Astrocyte of the spinal cord (primary cell): ENCODE results near the gene RASGRP4.

Experiments used
- DNase-seq: peaks from one replicate; pipeline ENCODE4 v3.0.0; 2011; ENCODE audit warnings: low read depth, low spot score
- H3K4me3 ChIP-seq: 2 replicates; pipeline ENCODE4 v1.5.1; 2011; ENCODE audit warnings: low read depth, mild to moderate bottlenecking, low read length, moderate library complexity
- in situ Hi-C: cut with HindIII; loops from 2 replicates; pipeline ENCODE4 v1.10.0; 2017; ENCODE audit warnings: low sequenced_read_pairs
- TF ChIP-seq, protein P1 (sequence below): IDR thresholded peaks from 2 replicates; pipeline ENCODE4 v1.5.1; 2012; ENCODE audit warnings: low read depth, mild to moderate bottlenecking, low read length, inconsistent platforms

Gene RASGRP4

DNA sequence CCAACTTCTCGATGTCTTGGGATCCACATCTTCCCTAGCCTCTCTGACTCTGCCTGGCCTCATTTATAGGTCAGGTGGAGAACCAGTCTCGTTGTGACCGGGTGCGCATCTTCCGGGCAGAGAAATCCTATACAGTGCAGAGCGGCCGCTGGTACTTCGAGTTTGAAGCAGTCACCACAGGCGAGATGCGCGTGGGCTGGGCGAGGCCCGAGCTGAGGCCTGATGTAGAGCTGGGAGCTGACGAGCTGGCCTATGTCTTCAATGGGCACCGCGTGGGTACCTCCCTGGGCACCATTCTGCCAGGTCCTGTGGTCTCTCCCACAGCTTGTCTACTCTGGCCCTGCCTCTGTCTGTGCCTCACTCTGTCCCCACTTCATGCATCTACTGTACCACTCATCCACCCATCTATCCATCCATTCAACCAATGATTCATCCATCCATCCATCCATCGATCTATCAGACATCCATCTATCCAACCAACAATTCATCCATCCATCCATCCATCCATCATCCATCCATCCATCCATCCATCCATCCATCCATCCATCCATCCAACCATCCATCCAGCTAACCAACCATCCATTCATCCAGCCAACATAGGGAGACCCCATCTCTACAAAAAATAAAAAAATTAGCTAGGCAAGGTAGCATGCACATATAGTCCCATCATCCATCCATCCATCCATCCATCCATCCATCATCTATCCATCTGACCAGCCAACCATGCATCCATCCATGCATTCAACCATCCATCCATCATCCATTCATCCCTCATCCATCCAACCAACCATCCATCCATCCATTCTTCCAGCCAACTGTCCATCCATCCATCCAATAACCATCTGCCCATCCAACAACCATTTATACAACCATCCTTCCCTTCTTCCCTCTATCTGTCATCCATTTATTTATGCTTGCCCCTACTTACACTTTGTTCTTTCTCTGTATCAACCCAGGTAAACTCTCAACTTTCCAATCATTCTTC is 41.8 kb upstream of the RASGRP4 start:
- TF ChIP-seq, protein P1, sequence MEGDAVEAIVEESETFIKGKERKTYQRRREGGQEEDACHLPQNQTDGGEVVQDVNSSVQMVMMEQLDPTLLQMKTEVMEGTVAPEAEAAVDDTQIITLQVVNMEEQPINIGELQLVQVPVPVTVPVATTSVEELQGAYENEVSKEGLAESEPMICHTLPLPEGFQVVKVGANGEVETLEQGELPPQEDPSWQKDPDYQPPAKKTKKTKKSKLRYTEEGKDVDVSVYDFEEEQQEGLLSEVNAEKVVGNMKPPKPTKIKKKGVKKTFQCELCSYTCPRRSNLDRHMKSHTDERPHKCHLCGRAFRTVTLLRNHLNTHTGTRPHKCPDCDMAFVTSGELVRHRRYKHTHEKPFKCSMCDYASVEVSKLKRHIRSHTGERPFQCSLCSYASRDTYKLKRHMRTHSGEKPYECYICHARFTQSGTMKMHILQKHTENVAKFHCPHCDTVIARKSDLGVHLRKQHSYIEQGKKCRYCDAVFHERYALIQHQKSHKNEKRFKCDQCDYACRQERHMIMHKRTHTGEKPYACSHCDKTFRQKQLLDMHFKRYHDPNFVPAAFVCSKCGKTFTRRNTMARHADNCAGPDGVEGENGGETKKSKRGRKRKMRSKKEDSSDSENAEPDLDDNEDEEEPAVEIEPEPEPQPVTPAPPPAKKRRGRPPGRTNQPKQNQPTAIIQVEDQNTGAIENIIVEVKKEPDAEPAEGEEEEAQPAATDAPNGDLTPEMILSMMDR = no peak
- no peak for DNase-seq
- in situ Hi-C loops = no loop called here
- H3K4me3 ChIP-seq = no peak overlapping the region

- no peak overlapping the region for H3K4me3 ChIP-seq
- in situ Hi-C loops = no loop called here
- TF ChIP-seq, protein P1 = no peak
- no peak for DNase-seq
Measured at GRCh38 chr19:38466050-38466449, 40.0 kb upstream of the RASGRP4 start.

DNA sequence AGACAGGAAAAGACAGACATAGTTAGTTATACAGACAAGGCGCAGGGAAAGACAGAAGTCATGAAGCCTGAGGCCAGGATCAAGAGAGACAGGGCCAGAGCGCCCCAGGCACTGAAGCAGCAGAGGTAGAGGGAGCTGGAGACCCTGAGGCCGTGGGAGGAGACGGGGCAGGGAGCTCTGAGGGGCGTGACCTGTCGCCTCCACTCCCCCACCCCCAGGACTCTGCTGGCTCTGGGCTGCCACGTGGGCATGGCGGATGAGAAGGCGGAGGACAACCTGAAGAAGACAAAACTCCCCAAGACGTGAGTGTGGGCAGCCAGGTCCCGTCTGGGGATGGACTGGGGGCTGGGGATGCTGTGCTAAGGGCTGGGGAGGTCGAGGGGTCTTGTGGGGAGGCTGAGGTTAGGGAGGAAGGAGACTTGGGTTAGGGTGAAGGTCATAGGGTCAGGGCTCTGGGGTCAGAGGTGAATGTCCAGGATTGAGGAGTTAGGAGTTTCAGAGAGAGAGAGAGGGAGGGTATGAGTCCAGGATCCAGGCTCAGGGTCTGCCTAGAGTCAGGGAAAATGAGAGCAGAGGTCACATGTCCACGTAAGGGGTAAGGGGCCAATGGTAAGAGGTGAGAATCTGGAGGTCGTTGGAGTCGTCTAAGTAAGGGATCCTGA is 38.5 kb upstream of the RASGRP4 start:
- no peak for DNase-seq
- in situ Hi-C loops = no loop called here
- no peak overlapping the region for H3K4me3 ChIP-seq
- TF ChIP-seq, protein P1 = no peak

DNA sequence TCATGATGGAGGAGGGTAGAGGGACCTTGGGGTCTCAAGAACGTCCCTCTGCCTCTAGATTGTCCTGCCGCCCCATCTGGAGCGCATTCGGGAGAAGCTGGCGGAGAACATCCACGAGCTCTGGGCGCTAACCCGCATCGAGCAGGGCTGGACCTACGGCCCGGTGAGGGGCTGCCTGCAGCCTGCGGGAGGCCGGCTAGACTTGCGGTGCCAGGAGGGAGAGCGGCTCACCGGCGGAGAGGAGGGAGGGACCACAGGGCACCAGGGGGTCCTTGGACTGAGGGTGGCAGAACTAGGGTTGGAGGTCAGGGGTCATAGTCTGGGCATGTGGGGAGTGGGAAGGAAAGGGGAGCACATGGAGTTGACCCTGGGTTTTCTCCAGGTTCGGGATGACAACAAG is 37.3 kb upstream of the RASGRP4 start:
- in situ Hi-C loops = no loop called here
- DNase-seq = no peak
- H3K4me3 ChIP-seq = no peak overlapping the region
- TF ChIP-seq, protein P1 = no peak

- in situ Hi-C loops = no loop called here
- TF ChIP-seq, protein P1 = no peak
- no peak overlapping the region for H3K4me3 ChIP-seq
- DNase-seq = no peak
Measured at GRCh38 chr19:38458991-38459390, 33.0 kb upstream of the RASGRP4 start.

GRCh38 chr19:38457690-38458405 is 31.8 kb upstream of the RASGRP4 start:
- TF ChIP-seq, protein P1 = no peak
- no peak overlapping the region for H3K4me3 ChIP-seq
- DNase-seq = no peak
- in situ Hi-C loops = no loop called here
